CMK (cell line): ENCODE data around the gene INPP4B.

Experiments used
- DNase-seq: peaks from one replicate; pipeline ENCODE4 v3.0.0-alpha.2; 2010; ENCODE audit warnings: low read depth

INPP4B gene

DNA sequence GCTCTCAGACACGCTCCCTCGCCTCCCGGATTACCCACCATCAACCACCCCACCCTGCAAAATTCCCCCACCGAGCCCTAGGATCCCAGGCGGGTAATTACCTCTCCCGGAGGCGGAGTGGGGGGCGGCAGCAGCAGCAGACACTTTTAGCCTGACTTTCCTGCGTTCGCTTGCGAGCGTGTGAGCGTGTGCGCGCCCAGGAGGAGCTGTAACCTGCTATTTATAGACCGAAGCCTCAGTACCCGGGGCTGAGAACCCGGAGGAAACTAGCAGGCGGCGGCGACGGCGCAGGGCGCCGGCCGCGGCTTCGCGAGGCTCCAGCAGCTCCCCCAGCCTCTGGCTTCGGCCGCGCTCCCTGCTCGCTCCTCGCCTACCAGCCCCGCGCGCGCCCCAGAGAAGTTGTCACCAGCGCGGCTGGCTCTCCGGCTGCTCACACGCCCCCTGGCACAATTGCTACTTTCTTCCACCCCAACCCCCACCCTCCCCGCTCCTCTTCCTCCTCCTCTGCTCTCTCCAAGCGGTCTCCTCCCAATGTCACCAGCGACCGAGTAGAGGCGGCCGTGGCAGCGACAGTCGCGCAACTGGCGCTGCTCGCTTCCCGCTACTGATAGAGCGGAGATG lies at the start of gene INPP4B:
Gene INPP4B, minus strand, starts transcription at position 194 of the 621 bp plus-strand sequence.
- no peak for DNase-seq

DNA sequence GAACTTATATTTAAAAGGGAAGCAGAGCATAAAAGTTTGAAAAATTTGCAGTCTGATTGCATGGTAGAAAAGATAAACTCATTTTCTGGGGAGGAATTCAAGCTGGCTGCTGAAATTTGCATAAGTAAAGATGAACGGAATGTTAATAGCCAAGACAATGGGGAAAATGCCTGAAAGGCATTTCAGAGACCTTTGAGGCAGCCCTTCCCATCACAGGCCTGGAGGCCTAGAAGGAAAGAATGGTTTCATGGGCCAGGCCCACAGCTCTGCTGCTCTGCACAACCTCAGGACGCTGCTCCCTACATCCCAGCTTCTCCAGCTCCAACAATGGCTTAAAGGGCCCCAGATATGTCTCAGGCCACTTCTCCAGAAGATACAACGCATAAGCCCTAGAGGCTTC lies 46.9 kb upstream of the INPP4B start:
- no peak for DNase-seq

DNA sequence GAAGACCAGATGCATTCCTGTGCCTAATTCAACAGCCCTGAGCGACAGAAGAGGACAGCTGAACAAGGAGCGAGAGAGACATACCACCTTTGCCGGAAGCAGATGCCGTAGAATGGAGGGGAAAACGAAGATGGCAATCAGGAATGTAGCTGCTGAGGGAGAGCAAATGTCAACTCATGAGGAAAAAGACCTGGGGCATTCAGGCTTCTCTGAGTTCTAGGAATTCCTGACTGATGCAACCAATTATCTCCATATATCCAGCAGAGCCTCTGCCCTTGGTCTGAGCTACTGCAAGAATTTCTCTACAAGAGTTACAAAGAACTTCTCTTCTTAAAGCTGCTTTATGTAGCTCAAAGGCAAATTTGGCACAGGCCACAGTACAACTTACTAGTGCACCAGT lies 40.5 kb upstream of the INPP4B start:
- DNase-seq = no peak

DNA sequence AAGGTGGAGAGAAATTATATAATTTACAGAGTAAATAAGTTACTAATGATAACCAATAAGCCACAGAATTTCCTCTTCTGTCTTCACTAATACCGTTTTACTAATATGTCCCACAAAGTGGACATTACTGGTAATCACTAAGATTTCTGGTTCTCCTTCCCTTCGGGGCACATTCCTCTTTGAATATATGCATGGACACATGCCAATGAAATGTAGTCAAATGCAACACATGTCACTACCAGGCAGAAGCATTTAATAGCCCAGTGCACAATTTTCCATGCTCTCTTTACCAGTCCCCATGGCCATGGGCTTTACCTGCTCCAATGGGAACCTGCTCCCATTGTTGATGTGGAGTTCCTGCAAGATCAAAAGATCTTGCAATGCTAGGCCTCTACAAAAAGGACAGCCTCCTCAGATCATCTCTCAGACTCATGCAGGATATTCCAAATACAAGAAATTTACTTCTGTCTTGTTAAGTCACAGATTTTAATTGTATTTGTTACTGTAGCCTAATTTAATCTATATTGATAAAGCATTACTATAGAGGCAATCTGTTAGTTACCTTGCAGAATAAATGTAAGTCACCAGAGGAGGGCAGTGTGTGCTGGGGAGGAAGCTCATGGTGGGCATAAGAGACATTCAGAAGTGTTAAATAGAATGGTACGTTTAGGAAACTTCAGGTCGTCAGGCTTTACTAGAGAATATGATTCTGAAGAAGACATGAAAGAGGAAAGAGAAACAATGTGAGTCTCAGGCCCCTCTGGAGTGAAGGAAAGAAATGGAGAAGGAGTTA lies 37.1 kb upstream of the INPP4B start:
- no peak for DNase-seq

DNA sequence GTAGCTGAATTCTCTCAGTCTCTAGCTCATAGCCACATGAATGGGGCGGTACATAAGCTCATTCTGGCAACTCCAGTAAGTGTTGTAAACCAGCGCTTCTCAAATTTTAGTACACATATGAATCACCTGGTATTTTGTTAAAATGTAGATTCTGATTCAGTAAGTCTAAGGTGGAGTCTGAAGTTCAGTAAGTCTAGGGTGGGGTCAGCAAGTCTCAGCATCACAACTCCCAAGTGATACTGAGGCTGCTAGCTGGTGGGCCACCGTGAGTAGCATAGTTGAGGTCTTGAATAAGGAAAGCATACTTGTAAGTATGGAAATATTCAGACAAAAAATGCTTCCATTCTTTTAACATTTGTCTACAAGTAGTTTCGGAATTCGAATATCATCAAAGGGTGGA lies 36.1 kb upstream of the INPP4B start:
- no peak for DNase-seq

DNA sequence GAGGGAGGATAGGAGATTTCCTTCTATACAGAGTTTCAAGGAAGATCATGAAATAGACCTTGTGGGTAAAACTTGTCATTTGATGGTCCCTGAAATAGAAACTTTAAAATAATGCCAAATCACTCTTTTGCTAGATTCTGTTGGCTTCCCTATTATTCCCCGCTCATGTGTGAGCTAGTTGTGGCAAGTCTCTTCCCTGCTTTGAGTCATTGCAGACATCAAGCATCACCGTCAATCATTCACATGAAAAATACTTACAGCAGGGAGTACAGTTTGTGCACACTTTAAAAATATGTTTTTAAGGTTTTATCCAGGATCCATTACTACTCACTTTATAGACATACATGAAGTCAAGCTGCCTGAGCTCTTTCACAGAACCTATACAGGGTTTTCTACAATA lies 35.2 kb upstream of the INPP4B start:
- DNase-seq = no peak

DNA sequence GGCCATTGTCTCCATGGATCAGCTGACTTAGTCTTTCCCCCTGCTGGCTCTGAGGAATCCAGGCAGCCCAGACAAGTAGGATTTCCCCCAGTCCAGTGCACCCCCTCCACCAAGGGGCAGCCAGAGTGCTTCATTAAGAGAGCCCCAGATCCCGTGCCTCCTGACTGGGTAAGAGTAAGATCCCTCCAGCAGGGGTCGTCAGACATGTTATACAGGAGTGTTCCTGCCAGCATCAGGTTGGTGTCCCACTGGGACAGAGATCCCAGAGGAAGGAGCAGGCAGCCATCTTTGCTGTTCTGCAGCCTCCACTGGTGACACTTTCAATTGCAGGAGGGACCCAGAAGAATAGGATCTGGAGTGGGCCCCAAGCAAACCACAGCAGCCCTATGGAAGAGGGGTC lies 29.0 kb upstream of the INPP4B start:
- no peak for DNase-seq

DNA sequence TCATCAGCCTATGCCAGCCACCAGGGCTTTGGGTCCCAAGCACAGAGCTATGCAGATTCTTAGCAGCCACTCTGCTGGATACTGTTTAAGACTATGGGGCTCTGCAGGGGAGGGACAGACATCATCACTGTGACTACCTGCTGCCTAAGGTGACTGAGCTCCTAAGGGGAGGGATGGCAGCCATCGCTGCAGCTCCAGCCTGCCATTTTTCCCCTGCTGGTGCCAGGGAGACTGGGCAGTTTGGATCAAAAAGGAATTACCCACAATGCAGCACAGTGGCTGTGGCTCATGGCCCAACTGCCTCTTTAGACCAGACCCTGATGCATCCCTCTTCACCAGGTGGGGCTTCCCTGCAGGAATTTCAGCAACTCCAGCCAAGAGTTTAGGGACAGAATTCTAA lies 28.6 kb upstream of the INPP4B start:
- DNase-seq = no peak

DNA sequence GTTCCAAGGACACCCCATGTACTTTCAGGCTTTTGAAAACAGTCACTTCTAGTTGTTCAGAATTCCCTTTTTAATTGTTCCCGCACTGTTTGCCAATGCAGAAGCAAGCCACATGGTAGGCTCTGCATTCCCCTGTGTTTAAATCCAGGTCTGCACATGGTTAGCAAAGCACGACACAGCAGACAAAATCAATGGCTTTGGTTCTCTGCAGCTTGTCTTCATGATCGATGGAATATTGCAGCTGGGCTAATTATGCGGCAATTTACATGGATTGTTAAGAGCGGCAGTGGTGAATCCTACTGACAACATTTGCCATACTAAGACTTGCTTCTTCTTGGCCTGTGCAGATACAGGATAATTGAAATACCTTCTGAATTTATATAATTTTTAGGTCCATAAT lies 20.6 kb upstream of the INPP4B start:
- no peak for DNase-seq

DNA sequence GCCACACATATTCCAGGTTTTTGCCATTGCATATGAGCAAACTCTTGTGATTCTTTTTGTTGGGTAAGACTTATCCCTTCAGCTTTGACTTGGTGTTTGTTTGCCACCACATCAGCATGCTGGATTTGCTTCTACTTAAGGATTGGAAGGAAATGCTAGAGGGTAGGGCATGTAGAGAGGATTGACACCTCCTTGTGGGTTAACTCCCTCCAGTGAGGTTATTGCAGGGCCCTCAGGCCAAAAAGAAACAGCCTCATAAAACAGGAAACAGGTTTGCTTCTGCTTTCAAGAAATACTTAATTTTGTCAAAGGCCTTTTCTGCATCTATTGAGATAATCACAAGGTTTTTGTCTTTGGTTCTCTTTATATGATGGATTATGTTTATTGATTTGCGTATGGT lies 15.2 kb upstream of the INPP4B start:
- no peak for DNase-seq

DNA sequence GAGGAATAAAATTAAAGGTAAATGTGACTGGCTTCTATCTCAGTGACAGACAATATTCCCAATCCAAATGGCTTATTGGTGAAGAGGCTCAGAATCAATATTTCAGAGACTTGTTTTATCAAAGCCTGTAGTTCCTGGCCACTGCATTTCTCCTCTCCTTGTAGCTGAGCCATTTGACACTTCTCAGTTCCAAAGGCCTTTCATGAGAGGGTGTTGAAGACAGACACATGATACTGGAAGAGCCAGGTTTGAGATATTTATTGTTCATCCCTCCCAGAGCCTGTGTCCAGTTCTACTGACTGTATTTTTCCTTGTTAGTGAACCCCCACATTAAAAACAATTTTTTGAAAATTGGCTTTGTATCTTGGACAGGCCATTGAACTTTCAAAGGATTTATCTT lies 12.9 kb upstream of the INPP4B start:
- DNase-seq = no peak

DNA sequence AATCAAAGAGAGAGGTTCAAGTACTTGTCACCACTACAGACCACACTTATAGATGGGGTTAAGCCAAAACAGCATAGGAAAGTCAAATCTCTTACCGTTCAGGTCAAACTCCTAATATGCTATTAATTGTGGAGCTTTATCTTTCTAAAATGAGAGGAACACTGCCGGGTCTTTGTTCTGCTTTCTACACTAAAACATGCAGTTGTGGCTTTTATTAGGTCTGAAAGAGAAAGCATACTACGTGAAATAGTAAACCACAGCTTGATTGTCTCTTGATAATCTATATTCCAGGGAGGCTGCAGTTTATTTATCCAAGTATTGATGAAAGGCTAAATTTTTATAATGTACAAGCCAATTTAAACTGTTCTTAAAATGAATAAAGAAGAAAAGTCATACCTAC lies 12.3 kb upstream of the INPP4B start:
- DNase-seq = no peak

DNA sequence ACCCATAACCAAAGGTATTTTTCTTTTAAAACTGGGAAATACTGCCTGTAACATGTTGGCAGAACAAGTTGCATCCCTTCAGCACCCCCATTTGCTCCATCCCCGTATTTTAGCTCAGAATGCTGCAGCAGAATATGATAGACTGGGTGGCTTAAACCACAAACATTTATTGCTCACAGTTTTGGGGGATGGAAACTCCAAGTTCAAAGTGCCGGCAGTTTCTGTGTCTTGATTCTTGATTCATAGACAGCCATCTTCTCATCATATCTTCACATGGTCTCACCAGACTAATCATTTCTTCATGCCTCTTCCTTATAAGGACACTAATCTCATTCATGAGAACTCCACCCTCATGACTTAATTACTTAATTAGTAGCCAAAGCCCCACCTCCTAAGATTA lies 10.5 kb upstream of the INPP4B start:
- DNase-seq = no peak

DNA sequence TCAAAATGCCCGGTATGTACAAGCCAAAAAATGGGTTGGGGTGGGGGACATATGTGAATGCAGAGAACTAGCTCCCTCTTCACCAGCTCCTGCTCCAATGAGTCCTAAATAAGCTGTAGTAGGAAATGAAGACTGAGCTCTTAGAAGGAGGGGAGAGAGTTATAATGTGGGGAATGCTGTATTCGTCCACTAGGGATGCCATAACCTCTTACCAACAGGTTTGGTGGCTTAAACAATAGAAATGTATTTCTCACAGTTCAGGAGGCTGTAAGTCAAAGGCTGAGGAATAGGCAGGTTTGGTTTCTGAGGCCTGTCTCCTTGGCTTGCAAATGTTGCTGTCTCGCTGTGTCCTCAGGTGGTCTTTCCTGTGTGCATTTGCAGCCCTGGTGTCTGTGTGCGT lies 4.4 kb upstream of the INPP4B start:
- no peak for DNase-seq

DNA sequence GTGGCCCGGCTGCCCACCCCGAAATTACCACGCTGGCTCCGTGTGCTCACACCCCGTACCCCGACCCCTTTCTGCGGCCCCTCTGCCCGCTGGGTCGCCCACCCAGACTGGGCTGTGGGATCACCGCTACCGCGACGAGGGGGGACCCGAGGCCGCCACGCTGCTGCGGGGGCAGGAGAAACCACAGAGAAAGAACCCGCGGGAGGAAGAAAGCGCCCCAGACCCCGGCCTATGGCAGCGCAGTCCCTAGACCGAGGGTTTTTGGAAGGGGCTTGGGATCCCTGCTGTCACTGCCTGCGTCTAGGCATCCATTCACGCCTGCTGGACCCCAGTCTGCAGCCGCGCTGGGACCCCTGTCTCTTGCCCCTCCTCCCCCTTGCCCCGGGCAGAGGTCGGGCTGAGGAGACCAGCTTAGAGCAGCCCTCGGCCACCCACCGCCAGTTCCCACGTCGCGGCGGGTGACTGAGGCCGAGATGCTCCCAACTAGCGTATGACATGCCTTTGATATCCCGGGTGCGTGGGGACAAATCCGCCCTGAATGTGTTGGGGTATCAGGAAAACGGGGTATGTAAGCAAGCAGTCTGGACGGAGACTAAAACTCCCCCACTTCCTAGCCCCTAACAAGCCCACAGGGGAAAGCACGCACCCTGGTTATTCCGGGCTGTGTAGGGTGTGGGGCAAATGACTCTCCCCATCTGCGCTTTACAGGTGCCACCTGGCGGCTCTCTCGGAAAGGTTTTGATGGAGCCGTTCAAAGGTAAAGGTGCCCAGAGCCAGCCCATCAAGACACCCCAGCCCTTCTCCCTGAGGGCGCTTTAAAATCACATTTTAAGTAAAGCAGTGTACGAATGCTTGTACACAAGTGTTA lies 862 bp upstream of the INPP4B start:
- DNase-seq = no peak

DNA sequence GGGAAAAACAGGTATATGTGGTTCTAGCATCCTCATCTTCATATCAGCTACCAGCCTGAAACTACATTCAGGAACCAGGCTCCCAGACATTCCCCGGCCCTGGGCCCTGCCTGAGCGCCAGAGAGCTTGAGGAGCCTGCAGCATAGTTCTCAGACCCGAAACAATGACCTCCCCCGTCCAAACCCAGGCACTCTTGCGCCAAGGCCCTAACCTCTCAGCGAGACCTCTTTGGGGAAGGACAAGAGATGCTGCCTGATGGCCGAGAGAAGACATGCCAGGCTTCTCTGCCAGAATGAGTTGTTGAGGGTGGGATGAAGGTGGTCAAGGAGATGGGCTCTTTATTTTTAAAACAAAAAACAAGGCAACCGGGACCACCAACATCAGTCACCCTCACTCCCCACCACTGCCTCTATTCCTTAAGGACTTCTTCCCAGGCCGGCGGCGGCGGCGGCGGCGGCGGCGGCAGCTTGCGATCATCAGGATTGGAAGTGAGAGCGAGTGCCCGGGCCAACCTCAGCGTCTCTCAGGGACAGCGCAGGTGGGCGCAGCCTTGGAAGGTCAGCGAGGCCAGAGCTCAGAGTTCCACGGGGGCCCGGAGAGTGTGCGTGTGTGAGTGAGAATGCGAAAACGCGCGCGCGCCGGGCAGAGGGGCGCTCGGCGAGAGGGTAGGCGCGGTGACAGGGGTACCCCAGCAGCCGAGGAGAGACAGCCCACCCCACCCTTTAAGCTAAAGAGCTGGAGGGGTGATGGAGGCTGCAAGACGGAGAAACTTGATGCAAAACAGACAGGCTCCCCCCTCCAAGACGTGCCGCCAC lies 601 bp downstream of the INPP4B start:
- DNase-seq = no peak

DNA sequence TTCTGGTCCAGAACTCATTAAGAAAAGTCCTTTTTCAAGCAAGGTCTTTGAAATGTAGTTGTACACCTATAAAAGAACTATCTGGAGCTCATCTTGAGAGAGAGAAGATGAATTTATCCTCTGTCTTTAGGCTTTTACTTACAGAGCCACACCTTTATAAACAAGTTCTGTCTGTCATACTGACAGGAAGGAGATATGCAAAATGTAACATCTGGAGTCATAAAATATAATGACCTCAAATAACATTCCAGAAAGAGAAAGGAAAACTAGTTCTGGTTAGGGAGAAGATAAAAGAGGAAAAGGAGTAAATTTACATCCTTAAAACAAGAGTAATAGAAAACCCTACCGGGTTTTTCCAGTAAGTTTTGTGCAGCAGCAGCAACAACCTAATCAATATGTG lies 1.3 kb downstream of the INPP4B start:
- DNase-seq = no peak

DNA sequence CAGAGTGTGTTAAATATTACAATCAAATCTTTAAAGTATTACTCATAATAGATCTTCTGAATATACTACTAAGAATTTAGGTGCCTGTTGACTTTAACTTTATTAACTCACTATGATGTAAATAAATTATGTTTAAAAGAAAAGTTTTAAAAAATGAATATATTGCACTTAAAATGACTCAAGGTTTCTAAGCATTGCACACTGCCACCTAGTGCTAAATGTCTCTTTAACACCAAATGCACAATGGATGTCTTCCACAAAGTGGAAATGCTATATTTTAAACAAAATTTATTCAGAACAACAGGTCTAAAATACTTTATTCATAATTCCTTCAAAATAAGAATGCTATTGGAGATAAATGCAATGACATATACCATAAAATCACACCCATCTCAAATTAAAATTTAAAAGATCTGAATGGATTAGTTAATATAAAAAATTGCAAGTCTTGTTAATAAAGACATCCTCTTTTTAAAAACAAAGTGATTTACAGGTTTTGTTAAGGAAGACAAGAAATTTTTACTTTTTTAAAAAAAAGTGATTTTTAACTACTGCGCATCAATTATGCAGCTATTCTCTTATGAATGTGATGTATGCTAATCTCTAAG lies 5.5 kb downstream of the INPP4B start:
- DNase-seq = no peak

DNA sequence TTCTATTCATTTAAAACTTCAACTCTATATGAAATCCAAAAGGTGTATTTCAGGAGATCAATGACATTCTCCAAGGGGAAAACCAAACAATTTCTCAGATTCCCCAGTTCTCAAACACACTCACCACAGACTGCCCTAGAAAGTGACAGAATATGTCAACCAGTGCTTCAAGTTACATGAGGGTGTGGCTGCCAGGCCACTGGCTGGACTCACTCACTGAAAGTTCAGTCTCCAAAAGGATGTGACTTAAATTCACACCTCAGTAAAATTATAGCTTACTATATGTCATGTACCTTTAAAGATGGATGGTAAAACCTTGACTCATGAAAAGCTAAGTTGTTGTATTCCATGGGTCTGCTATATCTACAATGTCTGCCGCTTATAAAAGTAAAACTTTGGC lies 7.3 kb downstream of the INPP4B start:
- no peak for DNase-seq

DNA sequence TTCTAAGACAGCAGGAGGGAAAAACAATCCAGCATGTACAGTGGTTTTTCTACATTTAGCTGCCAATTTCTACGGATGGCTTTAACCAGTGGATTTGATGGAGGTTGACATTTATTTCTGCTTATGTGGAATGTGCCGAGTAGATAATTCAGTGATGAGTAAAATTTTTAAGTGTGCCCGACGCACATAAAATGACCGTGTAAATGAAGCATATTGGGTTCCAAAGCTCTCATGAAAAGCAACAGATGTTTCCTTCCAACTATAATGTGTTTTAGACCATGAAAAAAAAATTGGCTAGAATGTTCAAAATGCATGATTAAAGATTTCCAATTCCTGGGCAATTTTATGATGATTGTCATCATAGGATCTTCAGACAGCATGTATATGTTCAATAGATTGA lies 14.1 kb downstream of the INPP4B start:
- DNase-seq = no peak

DNA sequence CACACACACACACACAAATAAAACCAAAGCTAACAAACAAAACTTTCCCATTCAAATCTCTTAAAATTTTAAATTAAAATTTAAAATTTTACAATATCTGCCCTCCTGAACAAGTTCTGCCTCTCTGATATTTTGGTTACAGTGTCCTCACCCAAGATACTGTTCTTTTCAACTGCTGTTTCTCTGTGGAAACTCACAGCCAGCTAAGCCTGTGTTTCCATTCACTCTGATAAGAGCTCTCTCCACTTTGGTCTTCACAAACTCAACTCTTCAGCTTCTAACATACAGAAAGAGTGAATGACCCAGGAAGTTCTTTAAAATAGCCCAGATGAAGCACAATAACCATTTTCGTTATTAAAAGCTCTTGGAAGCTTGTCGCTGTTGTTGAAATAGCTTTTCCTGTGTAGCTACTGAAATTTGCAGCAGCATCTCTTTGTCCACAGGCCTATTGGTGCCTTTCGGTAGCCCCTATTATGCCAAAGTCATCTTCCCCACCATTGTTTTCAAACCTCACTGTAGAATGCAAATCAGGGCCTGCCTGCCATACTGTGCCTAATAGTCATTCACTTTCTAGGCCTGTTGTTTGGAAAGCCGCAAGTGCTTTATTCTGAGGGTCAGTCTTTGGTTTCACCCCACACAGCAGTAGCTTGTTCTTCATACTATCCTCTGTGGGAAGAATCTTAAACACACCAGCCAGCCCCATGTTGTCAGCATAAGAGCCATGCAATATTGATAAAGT lies 19.4 kb downstream of the INPP4B start:
- DNase-seq = no peak
